Thyroid gland (tissue), 4 donors: Measurements from ENCODE around the gene SPATA17. TPM values are rescaled to one million over a fixed set of nuclear protein-coding genes. Genes with fewer than 3 reads are reported as not detected.

Experiments used
- DNase-seq, 2 donors: peaks; one replicate each; pipeline ENCODE4 v3.0.0-alpha.2; 2019
- H3K27ac ChIP-seq, 3 donors: fragments of 200-600 bp; sonication (generic); 1 replicate in 2 of 3; 2 replicates in 1 of 3; pipeline ENCODE4 v1.5.1; 2016 to 2019; ENCODE audit warnings: mild to moderate bottlenecking in 1 of 3, moderate library complexity in 1 of 3
- H3K27me3 ChIP-seq: fragments of 200-600 bp; sonication (generic); one replicate; pipeline ENCODE4 v1.5.1; 2019
- H3K36me3 ChIP-seq, 2 donors: fragments of 200-600 bp; sonication (generic); one replicate each; pipeline ENCODE4 v1.5.1; 2016 to 2019
- H3K4me1 ChIP-seq, 2 donors: fragments of 200-600 bp; sonication (generic); one replicate each; pipeline ENCODE4 v1.5.1; 2017 to 2019
- H3K4me3 ChIP-seq, 3 donors: fragments of 200-600 bp; sonication (generic); replicated peaks in 1 of 3; 1 replicate in 2 of 3; 2 replicates in 1 of 3; pipeline ENCODE4 v1.5.1; 2016; ENCODE audit warnings: mild to moderate bottlenecking in 1 of 3
- H3K9me3 ChIP-seq: fragments of 200-600 bp; sonication (generic); one replicate; pipeline ENCODE4 v1.5.1; 2017
- POLR2A ChIP-seq, 2 donors: fragments of 450-650 bp; IDR thresholded peaks; one replicate each; pipeline ENCODE4 v1.6.1; 2017; ENCODE audit warnings: antibody characterized with exemption in 2 of 2, mild to moderate bottlenecking in 2 of 2, moderate library complexity in 1 of 2
- WGBS, 2 donors: methylation state at CpG; one replicate each; pipeline ENCODE4 v1.1.5; 2017; 5-methylcytosine and 5-hydroxymethylcytosine counted together
- intact Hi-C: fragments of 100-400 bp; cut with DNase I; formaldehyde crosslinking; loops from one replicate; pipeline ENCODE4 v1.15.1; 2023
- total RNA-seq, 4 donors: library from RNA; depleted of rRNA; stranded (reverse); fragments of >200 nt; gene quantifications; one replicate each; pipeline ENCODE4 v1.2.3, GENCODE V29; 2016
- TF ChIP-seq, protein P1 (sequence below), 6 experiments: fragments of 200-600 bp in 3 of 6; fragments of 450-650 bp in 3 of 6; sonication (generic) in 3 of 6; IDR thresholded peaks; one replicate each; pipeline ENCODE4 v1.5.1; 2016 to 2019; ENCODE audit warnings: antibody characterized with exemption in 6 of 6, mild to moderate bottlenecking in 2 of 6, inconsistent platforms in 1 of 6, moderate library complexity in 1 of 6

SPATA17 gene
- total RNA-seq, 4 donors from 2014 or later = 1.2 to 5.8 (median 3.2) TPM

- DNase-seq = no peak
- Histone ChIP-seq H3K36me3 (no peaks in the 10 kb centered on the region), H3K27ac (no peak overlapping the region), H3K27me3 (no peaks in the 10 kb centered on the region), H3K4me3 (no peak overlapping the region), H3K4me1 (no peaks in the 10 kb centered on the region), H3K9me3 (no peaks in the 10 kb centered on the region)
- intact Hi-C loops = no loop called here
- TF ChIP-seq POLR2A (IDR thresholded peaks at IDR 0.05) = no peak
- TF ChIP-seq, protein P1, sequence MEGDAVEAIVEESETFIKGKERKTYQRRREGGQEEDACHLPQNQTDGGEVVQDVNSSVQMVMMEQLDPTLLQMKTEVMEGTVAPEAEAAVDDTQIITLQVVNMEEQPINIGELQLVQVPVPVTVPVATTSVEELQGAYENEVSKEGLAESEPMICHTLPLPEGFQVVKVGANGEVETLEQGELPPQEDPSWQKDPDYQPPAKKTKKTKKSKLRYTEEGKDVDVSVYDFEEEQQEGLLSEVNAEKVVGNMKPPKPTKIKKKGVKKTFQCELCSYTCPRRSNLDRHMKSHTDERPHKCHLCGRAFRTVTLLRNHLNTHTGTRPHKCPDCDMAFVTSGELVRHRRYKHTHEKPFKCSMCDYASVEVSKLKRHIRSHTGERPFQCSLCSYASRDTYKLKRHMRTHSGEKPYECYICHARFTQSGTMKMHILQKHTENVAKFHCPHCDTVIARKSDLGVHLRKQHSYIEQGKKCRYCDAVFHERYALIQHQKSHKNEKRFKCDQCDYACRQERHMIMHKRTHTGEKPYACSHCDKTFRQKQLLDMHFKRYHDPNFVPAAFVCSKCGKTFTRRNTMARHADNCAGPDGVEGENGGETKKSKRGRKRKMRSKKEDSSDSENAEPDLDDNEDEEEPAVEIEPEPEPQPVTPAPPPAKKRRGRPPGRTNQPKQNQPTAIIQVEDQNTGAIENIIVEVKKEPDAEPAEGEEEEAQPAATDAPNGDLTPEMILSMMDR (IDR thresholded peaks at IDR 0.05) = no peak
- WGBS, 2 donors = 74 to 94% methylated on average over 3 of the region's 3 CpGs
These were observed 254.0 kb downstream of the SPATA17 start for GRCh38 chr1:217885181-217885580.

DNA sequence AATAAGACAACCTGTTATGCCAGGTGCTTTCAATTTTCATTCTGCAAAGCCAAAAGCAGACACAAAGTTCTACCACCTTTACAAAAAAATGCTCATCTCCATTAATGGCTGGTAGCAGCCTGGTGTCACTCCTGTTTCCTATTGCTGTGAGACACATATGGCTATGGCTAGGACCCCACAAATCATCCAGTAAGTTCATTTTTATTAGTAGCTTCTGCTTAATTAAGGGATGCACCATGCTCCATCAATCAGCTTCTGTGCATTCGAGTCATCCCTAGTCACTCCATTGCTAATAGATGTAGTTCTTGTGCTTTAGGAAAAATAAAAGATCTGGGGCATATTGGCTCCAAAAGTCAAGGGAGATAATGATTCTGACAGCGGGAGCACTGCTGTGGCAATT, 257.2 kb downstream of the SPATA17 start:
- no peak for DNase-seq
- Histone ChIP-seq H3K9me3 (no peaks in the 10 kb centered on the region), H3K27me3 (no peaks in the 10 kb centered on the region), H3K36me3 (no peaks in the 10 kb centered on the region), H3K27ac (no peak overlapping the region), H3K4me1 (no peaks in the 10 kb centered on the region), H3K4me3 (no peak overlapping the region)
- intact Hi-C loops = no loop called here
- WGBS, 2 donors = 93 to 94% methylated on average over 2 of the region's 2 CpGs
- no peak for TF ChIP-seq POLR2A (IDR thresholded peaks at IDR 0.05)
- TF ChIP-seq, protein P1 (IDR thresholded peaks at IDR 0.05) = no peak

DNA sequence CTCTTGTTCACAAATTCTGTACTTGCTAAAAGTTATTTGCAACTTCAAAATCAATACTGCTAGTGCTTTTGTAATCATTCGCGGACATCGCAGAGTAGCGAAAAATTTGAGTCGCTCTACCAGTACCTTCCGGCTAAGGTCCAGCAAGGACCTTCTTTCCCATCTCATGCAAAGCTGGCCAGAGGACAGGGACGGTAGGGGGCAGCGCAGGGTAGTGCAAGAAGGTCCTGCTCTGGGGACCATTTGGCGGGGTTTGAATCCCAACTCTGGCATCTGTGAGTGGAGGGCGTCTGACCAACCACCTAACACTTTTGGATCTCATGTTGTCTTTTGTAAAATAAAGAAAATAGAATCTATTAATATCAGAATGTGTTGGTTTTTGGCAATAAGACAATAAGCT, 258.3 kb downstream of the SPATA17 start:
- no peaks in the 10 kb centered on the region for H3K36me3 ChIP-seq
- no peaks in the 10 kb centered on the region for H3K9me3 ChIP-seq
- TF ChIP-seq, protein P1 (IDR thresholded peaks at IDR 0.05) = peak in 1 of 6 experiments; percentile 28
- TF ChIP-seq POLR2A (IDR thresholded peaks at IDR 0.05) = no peak
- 69 to 84% methylated on average over 10 of the region's 10 CpGs for WGBS, 2 donors
- intact Hi-C loops = no loop called here
- H3K27ac ChIP-seq = no peak overlapping the region
- H3K27me3 ChIP-seq = no peaks in the 10 kb centered on the region
- no peak overlapping the region for H3K4me3 ChIP-seq
- peak; percentile 3 to 5 for DNase-seq
- no peaks in the 10 kb centered on the region for H3K4me1 ChIP-seq

DNA sequence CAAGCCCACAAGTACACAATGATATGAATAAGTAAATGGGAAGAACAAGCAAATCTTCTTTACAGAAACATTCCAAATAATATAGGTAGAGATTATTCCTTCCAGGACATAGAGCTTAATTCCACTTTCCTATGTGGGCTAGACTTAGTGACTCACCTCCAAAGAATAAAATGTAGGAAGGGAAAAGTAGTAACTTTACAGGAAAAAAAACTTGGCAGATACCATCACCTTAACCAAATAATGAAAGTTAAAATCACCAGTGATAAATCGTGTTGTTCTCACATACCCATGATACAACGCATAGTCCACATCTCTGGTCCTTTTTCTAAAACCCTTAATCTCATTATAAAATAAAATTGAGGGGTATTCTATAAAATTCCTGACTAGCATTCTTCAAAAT, 260.8 kb downstream of the SPATA17 start:
- DNase-seq = no peak
- intact Hi-C loops = no loop called here
- TF ChIP-seq POLR2A (IDR thresholded peaks at IDR 0.05) = no peak
- TF ChIP-seq, protein P1 (IDR thresholded peaks at IDR 0.05) = no peak
- Histone ChIP-seq H3K4me1 (no peaks in the 10 kb centered on the region), H3K4me3 (no peak overlapping the region), H3K9me3 (no peaks in the 10 kb centered on the region), H3K27me3 (no peaks in the 10 kb centered on the region), H3K27ac (no peak overlapping the region), H3K36me3 (no peaks in the 10 kb centered on the region)
- 83 to 86% methylated on average over 2 of the region's 2 CpGs for WGBS, 2 donors

DNA sequence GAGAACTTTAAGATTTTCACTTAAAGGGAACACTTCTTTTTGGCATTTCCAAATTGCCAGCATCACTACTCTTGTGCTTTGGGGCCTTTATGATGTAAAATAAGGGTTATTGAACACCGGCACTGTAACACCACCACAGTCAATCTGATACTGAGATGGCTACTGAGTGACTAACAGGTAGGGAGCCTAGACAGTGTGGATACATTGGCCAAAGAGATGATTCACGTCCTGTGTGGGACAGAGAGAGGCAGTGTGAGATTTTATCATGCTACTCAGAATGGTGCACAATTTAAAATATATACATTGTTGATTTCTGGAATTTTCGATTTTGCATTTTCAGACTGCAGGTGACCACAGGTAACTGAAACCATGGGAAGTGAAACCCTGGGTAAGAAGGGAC, 261.6 kb downstream of the SPATA17 start:
- WGBS, 2 donors = 85 to 86% methylated on average over 3 of the region's 3 CpGs
- H3K36me3 ChIP-seq = no peaks in the 10 kb centered on the region

More for the DNA sequence above, 261.6 kb downstream of the SPATA17 start:
- Histone ChIP-seq H3K4me1 (no peaks in the 10 kb centered on the region), H3K27ac (no peak overlapping the region), H3K9me3 (no peaks in the 10 kb centered on the region), H3K27me3 (no peaks in the 10 kb centered on the region), H3K4me3 (no peak overlapping the region)
- TF ChIP-seq POLR2A (IDR thresholded peaks at IDR 0.05) = no peak
- TF ChIP-seq, protein P1 (IDR thresholded peaks at IDR 0.05) = no peak
- DNase-seq = no peak
- intact Hi-C loops = no loop called here
